HG02840 (cell line): ENCODE results near the gene P3H2.

Experiments used
- ATAC-seq: cut with Tn5 transposase; IDR thresholded peaks from one replicate; pipeline ENCODE4 v1.9.1; 2021; ENCODE audit warnings: mild to moderate bottlenecking, moderate library complexity, moderate number of reproducible peaks; ENCODE audit not compliant: unreplicated experiment, low FRiP score

Gene P3H2

GRCh38 chr3:190060192-190060775 lies 60.4 kb downstream of the P3H2 start:
- no peak for ATAC-seq

GRCh38 chr3:190059242-190059590 lies 61.5 kb downstream of the P3H2 start:
- no peak for ATAC-seq

- ATAC-seq = no peak
Observed at GRCh38 chr3:190058521-190059241, 62.0 kb downstream of the P3H2 start.

GRCh38 chr3:190056742-190057141 lies 64.0 kb downstream of the P3H2 start:
- ATAC-seq = no peak

- no peak for ATAC-seq
Observed at GRCh38 chr3:190055773-190056172, 64.9 kb downstream of the P3H2 start.

- ATAC-seq = no peak
Observed at GRCh38 chr3:190053919-190054672, 66.6 kb downstream of the P3H2 start.

- ATAC-seq = no peak
Observed at GRCh38 chr3:190051641-190052040, 69.1 kb downstream of the P3H2 start.

- ATAC-seq = no peak
Observed at GRCh38 chr3:190048932-190049441, 71.7 kb downstream of the P3H2 start.

- ATAC-seq = no peak
Observed at GRCh38 chr3:190044974-190045373, 75.7 kb downstream of the P3H2 start.

GRCh38 chr3:190044142-190044541 lies 76.6 kb downstream of the P3H2 start:
- no peak for ATAC-seq

- ATAC-seq = no peak
Observed at GRCh38 chr3:190043741-190044140, 77.0 kb downstream of the P3H2 start.

- ATAC-seq = no peak
Observed at GRCh38 chr3:190042558-190042957, 78.1 kb downstream of the P3H2 start.

GRCh38 chr3:190041333-190042041 lies 79.2 kb downstream of the P3H2 start:
- ATAC-seq = no peak

GRCh38 chr3:190040145-190040544 lies 80.6 kb downstream of the P3H2 start:
- ATAC-seq = no peak

GRCh38 chr3:190038050-190038933 lies 82.4 kb downstream of the P3H2 start:
- ATAC-seq = no peak

- ATAC-seq = no peak
Observed at GRCh38 chr3:190036631-190037030, 84.1 kb downstream of the P3H2 start.

GRCh38 chr3:190034446-190034845 lies 86.3 kb downstream of the P3H2 start:
- ATAC-seq = no peak

GRCh38 chr3:190032923-190033322 lies 87.8 kb downstream of the P3H2 start:
- ATAC-seq = no peak

GRCh38 chr3:190031887-190032752 lies 88.6 kb downstream of the P3H2 start:
- no peak for ATAC-seq
